GM19023 (cell line): ENCODE results near the gene ACAD9.
"Not testable (repeated sequence)": the region's sequence is repeated elsewhere in the genome, so short reads cannot be mapped to it uniquely, and the experiment has no call there.

Source experiments
- ATAC-seq: cut with Tn5 transposase; IDR thresholded peaks from one replicate; pipeline ENCODE4 v1.9.1; 2021; ENCODE audit warnings: mild to moderate bottlenecking, moderate library complexity; ENCODE audit not compliant: unreplicated experiment

ACAD9 gene

DNA sequence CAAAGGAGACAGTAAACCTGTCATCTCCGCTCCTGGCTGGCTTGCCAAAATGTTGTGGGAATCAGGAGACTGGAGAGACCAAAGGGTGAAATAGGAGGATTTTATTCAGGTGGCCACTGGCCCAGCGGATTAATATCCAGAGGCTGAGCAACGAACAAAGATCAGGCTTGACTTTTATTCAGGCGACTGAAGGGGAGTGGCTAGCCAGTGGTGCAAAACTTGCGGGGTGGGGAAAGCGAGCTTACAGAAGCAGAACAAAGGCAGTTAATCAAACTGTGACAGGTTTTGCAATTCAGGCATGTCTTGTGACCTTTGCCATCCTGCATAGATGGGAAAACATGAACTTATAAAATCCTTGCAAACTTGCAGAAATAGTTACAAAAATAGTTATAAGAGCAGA lies 19.8 kb upstream of the ACAD9 start:
- ATAC-seq: no peak

DNA sequence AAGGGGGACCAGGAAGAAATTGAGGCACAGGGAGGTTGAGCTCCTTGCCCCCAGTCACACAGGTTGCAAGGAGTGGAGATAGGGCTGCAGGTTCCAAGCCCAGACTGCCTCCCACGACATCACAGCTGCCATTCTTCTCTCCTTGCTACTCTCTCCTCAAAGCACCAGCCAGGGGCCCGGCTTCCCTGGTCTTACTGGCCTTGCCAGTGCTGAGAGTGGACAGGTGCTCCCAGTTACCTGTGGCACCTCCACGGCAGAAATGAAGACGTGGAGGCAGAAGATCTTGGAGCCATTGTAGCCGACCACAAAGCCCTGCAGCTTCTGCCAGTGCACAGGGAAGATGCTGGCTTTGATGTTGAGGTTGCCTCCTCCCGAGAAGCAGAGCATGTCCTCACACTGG lies 17.9 kb upstream of the ACAD9 start:
- no peak for ATAC-seq

DNA sequence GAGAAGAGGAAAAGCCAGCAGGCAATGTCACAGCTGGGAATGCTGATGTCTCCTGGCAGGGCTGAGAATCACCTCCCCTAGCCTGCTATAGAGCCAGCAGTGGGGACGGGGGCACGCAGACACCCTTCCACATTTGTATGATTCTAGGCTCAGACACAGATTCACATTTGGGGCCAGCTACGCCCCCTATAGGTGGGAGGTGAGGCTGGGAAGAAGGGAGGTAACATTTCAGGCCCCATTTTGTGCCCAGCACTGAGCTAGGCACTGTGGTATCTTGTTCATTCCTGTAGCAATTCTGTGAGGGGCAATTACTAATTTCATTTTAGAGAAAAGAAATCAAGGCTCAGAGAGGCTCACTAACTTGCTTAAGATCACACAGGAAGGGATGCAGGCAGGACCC lies 15.9 kb upstream of the ACAD9 start:
- ATAC-seq: no peak

DNA sequence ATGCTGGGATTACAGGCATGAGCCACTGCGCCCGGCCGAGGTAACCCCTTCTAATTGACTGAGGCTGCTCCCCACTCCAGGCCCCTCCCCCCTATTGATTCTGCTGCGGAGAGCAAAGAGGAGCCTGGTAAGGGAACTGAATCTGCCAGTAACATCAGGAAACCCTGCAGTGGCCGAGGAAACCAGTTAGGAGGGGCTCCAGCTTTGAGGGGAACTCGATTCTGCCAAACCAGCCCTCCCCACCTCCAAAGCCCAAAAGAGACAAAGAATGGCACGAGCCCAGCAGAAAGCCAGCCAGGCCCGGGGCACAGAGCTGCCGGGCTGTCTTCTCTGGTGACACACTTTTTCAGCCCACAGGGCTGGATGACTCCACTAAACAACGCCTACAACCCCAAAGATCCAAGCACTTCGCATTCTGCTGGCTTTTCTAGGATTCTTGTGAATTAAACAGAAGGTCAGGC lies 15.0 kb upstream of the ACAD9 start:
- ATAC-seq: no peak

DNA sequence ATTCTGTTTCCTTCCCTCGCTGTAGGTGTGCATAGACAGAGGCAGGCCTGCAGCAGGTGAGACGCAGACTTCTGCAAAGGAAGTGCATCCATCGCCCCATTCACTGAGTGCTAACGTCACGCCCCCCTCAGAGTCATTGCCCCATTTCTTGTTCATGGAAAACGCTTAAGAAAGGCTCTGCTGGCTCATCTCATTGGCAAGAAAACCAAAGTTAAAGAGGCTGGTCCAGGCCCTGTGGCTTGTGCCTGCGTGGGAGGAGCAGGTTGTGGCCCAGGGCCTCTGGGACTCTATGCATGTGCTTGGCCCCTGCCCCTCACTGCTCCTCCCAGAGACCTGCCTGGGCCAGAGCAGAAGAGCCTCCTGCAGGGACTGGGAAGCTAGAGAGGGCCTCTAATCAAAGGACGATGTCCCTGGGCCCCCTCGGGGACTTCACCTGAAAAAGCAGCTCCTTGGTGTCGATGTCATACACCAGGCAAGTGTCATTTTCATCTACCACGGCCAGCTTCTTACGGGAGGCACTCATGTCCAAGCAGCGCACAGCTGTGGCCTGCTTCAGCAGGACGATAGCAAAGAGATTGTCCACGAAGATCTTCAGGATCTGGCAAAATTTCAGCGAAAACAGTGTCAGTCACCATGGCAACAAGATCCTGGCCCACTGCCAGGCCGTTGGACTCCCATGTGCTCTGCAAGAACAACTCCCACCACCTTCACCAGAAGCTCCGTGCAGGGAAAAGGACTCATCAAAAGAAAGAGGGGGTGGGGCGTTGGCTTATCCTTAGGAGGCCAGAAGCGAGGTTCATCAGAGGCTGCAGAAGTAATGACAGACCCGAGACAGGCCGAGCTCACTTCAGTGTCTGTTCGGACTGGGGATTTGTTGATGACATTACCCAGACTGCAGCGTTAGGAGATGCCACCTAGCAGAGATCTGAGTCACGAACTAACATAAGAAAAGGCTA lies 14.3 kb upstream of the ACAD9 start:
- ATAC-seq: not testable (repeated sequence)

DNA sequence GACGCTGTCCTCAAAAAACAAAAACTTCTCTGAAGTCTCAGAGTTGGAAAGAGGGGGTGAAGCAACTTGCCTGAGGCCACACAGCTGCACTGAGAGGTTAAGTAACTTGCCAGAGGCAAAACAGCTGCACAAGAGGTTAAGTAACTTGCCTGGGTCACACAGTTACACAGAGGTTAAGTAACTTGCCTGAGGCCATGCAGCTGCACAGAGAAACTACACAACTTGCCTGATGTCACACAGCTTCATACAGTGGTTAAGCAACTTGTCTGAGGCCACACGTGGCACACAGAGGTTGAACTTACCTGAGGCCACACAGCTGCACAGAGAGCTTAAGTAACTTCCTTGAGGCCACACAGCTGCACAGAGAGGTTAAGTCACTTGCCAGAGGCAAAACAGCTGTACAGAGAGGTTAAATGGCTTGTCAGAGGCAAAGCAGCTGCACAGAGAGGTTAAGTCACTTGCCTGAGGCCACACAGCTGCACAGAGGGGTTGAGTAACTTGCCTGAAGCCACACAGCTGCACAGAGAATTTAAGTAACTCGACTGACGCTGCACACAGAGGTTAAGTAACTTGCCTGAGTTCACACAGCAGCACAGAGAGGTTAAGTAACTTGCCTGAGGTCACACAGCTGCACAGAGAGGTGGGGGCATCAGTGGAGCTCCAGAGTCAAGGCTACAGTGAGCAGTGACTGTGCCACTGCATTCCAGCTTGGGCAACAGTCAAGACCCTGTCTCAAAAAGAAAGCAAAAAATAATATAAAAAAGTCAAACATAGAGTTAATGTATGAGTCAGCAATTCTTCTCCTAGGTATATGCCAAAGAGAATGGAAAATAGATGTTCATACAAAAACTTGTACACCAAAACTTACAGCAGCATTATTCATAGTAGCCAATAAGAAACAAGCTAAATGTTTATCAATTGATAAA lies 12.0 kb upstream of the ACAD9 start:
- no peak for ATAC-seq

DNA sequence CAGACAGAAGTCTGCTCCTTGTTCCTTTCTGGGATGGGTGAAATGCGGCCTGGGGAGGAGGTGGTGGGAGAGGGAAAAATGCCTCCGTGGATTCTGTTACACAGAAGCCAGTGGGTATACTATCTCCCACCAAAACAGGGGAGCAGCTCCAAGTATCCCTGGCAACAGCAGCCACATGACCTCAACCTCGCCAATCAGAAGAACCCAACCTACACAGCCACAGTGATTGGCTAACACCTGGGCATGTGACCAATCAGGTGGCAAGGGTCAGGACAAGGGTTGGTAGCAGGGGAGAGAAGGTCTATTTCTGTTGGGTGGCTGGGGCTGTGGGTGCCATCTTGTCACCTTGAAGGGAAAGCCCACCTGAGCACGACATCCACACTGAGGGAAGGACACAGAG lies 9.1 kb upstream of the ACAD9 start:
- ATAC-seq: no peak

DNA sequence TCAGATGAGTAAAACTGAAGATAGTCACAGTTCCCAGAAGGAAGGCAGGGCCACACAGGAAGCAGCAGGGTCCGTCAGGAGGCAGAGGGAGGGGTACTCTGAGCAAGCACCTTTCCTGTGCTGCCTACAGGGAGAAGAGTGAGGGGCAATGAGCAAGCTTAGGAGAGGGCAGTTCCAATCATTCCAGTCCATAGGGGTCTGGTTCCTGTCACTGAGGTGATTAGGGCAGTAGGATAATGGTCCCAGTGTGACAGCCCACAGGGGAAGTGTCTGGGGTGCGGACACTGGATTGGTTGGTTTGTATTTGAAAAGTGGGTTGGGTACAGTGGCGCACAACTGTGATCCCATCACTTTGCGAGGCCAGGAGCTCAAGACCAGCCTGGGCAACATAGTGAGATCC lies 7.1 kb upstream of the ACAD9 start:
- no peak for ATAC-seq

DNA sequence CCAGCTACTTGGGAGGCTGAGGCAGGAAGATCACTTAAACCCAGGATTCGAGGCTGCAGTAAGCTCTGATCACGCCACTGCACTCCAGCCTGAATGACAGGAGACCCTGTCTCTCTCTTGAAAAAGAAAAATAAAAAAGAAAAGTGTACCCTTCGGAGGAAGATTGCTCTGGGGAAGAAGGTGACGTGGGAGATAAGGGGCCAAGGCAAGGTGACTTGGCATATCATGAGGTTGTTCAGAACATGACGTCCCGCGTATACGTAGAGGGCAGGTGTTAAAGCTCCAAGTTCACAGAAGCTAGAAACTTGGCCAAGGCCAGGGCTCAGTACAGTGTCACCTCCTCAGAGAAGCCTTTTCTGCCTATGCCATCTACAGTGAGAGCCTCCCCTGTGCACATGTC lies 6.7 kb upstream of the ACAD9 start:
- no peak for ATAC-seq

DNA sequence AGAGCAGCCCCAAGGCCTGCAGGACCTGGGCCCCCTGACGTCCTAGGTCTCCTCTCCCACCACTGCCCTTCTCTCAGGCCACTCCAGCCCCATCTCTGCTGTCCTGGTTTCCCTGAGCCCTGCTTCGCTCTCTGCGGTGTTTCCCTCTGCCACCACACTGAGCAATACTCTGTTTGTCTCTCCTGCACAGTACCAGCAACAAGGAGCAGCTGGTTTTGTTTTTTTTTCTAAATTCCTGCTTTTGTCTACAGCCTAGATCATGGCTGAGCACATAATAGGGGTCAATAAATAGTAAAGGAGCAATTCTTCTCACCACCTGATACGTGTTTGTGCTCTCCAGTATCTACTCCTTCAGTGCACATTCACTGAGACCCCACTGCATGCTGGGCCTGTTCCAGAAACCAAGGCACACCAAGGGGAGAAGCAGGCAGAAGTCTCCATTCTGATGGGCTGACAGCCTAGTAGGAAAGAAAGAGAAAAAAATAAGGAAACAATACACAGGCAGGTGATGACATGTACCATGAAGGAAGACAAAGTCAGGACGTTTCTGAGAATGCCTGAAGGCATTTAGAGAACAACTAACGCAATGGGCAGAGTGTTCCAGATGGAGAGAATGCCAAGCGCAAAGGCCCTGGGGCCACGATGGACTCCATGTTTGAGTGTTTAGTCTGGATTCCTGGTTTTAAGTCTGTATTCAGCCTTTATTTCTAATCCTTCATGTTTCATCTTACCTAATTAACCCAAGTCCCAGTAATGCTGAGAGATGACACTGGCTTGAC lies 6.0 kb upstream of the ACAD9 start:
- no peak for ATAC-seq

DNA sequence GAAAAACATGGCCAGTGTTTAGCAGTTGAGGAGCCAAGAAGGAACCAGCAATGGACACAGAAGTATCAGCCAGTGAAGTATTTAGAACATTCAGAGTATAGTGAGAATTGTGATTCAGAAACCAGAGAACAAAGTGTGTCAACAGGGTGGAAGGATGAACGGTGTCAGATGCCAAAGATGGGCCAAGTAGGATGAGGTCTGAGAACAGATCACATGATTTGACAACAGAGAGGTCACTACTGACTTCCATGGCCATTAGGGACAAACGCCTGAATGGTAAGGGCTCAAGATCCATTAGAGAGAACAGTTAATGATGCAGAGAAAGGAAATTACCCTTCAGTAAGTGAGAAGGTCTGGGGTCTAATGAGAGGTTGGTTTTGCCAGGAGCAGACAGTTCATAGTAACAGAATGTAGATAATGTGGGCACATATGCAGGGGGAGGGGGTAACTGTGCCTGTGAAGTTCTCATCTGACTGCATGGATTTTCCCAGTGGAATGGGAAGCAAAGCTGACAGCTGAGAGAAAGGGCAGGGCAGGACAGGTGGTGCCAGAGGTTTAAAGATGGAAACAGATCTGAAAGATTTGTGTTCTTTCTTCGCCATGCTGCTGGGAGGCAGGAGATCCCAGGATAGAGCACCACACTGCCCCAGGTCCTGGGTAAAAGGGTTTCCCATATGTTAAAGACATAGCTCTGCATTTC lies 4.8 kb upstream of the ACAD9 start:
- no peak for ATAC-seq

DNA sequence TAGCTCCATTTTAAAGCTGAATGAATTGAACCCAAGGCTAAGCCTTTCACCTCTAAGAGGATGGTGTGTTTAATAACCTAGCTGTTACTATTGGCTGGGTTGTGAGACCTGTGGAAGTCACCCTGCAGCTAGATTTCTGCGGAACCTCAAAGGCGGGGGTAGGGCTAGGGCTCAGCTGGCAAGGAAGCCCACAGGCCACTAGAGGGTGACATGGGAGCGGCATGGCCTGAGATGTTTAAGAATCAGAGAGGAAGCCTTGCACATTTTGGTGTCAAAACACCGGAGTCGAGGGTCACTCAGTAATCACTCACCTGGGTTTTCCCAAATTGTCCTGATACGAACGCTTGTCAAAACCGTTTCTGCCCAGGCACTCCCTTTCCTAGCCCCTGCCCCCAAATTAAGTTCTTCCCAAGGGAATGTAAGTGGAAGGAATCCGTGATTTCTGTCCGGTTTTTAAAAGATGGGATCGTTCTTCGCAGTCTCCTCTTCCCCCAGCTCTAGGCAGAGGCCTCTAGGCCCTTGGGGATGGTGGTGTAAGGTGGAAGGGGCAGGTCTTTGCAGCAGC lies 3.8 kb upstream of the ACAD9 start:
- no peak for ATAC-seq

DNA sequence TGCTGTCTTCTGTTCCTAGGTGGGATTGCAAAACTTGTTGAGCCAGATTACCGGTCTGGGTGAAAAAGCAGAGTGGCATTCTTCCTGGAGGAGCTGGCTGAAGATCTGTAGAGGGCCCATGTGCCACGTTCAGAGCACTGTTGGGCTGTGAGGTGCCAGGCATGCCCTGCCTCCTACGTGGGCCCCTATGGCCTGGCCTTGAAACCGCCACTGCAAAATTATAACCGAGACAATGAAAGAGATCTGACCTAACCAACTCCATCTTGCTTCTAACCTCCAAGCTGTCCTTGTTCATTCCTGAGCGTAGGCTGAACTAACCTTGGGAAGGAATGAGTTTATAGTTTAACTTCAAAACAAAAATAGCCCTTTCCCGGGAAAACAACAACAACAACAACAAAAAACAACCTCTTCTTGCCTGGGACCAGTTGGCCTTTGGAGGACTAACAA lies 1.4 kb upstream of the ACAD9 start:
- no peak for ATAC-seq

DNA sequence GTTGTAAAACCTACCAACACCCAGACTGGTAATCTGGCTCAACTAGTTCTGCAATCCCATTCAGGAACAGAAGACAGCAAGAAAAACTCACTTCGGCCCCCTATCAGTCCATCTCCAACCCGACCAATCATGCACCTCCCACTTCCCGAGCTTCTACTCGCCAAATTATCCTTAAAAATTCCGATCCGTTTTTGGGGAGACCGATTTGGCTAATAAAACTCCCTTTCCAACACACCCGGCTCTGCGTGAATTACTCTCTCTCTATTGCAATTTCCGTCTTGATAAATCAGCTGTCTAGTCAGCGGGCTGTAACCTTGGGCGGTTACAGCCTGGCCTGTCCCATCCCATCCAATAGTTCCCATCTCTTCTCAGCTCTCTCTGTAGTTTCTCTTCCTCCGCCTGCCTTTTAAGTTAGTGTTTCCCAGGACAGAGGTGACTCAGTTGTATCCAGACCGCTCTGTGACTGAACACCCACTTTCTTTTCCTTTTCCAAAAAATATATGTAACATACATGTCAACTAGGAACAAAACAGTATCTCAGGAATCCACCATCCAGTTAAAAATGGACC lies 780 bp upstream of the ACAD9 start:
- ATAC-seq: peak; percentile 6

DNA sequence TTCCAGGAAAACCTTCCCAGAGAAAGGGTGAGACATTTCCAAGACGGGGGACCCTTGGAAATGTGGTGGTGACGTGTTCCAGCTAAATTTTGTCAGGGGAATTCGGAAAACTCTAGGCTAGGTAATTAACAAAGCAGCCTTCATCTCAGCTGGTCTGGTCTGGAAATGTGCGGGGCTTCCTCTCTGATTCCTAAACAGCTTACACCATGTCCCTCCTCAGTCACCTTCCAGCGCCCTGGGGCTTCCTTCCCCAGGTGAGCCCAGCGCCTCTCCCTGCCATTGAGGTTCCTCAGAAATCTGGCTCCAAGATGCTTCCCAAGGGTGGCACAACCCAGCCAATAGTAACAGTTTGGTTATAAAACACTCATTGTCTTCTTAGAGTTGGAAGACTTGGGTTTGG lies 571 bp downstream of the ACAD9 start:
- ATAC-seq: no peak

DNA sequence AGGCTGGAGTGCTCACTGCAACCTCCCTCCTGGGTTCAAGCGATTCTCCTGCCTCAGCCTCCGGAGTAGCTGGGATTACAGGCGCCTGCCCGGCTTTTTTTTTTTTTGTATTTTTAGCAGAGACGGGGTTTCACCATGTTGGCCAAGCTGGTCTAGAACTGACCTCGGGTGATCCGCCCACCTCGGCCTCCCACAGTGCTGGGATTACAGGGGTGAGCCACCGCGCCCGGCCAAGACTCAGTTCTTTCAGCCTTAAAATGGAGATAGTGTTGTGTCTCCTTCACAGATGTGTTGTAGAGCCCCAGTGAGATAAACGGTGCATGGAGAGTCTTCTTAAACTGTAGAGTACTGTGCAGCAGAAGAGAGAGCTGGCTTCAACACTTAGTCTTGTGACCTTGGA lies 1.0 kb downstream of the ACAD9 start:
- ATAC-seq: not testable (repeated sequence)

DNA sequence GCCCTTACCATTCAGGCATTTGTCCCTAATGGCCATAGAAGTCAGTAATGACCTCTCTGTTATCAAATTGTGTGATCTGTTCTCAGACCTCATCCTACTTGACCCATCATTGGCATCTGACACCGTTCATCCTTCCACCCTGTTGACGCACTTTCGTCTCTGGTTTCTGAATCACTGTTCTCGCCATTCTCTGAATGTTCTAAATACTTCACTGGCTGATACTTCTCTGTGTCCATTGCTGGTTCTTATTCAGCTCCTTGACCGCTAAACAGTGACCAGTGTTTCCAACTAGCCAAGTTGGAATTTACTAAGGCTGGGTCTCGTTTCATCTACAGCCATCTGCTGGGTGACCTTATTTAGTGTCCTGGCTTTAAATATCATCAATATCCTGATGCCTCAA lies 2.2 kb downstream of the ACAD9 start:
- ATAC-seq: no peak

DNA sequence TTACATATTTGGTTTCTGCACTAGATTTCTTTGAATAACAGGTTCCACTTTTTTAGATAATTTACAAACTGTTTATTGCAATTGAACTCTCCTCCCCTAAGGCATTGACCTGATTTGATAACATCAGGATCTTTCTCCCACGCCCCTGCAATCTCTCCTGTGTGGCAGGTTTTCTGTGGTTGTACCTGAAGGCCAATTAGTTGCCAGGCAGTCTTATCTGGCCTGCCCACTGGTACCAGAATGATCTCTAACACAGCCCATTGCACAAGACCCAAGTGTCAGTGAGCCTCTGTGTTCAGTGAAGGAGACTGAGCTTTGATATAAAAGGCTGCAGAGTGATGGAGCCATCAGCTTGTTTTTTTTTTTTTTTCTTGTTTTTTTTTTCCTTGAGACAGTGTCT lies 3.3 kb downstream of the ACAD9 start:
- ATAC-seq: no peak

DNA sequence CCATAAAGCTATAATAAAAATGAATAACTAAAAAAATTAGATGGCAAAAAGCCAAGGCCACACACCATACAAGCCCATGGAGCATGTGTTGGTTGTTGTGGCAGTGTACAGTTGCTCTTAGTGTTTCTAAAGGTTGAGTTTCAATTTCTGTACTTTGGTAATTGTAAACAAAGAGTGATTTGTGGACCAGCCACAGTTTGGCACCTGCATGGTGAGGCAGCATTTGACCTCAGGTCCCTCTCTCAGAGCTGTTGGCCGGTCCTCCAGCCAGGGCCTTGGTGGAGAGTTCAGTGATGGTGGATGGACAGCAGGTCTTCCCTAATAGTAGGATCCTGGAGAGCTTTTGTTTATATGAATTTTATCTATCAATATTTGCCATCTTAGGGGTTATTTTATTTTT lies 5.6 kb downstream of the ACAD9 start:
- no peak for ATAC-seq
